HG02571 (cell line): ENCODE results near the gene AFF3.
"Not testable (repeated sequence)": the region's sequence is repeated elsewhere in the genome, so short reads cannot be mapped to it uniquely, and the experiment has no call there.

Source experiments
- ATAC-seq: cut with Tn5 transposase; IDR thresholded peaks from one replicate; pipeline ENCODE4 v1.9.1; 2021; ENCODE audit warnings: mild to moderate bottlenecking, moderate library complexity; ENCODE audit not compliant: unreplicated experiment

AFF3 gene

GRCh38 chr2:99522157-99522556 is 620.2 kb downstream of the AFF3 start:
- ATAC-seq: no peak

GRCh38 chr2:99520813-99521212 is 621.6 kb downstream of the AFF3 start:
- ATAC-seq: no peak

GRCh38 chr2:99520195-99520594 is 622.2 kb downstream of the AFF3 start:
- ATAC-seq: no peak

GRCh38 chr2:99514357-99514756 is 628.0 kb downstream of the AFF3 start:
- ATAC-seq: no peak

GRCh38 chr2:99512181-99512591 is 630.2 kb downstream of the AFF3 start:
- ATAC-seq: no peak

GRCh38 chr2:99509387-99509786 is 633.0 kb downstream of the AFF3 start:
- ATAC-seq: no peak

GRCh38 chr2:99507937-99508818 is 634.2 kb downstream of the AFF3 start:
- ATAC-seq: no peak

GRCh38 chr2:99504844-99505584 is 637.4 kb downstream of the AFF3 start:
- ATAC-seq: no peak

- ATAC-seq: not testable (repeated sequence)
Observed at GRCh38 chr2:99503662-99504416, 638.6 kb downstream of the AFF3 start.

GRCh38 chr2:99496021-99496420 is 646.4 kb downstream of the AFF3 start:
- no peak for ATAC-seq
